Spleen (tissue), 11 donors: ENCODE results near the gene NOXO1. TPM values are rescaled to one million over a fixed set of nuclear protein-coding genes. Genes with fewer than 3 reads are reported as not detected.

Experiments
- DNase-seq: peaks from one replicate; pipeline ENCODE4 v3.0.0-alpha.2; 2020
- H3K27ac ChIP-seq, 8 donors: fragments of 200-600 bp; sonication (generic) in 7 of 8; 1 replicate in 4 of 8; 2 replicates in 4 of 8; pipeline versions ENCODE4 v1.5.0 to v1.8.0; 2016 to 2021; ENCODE audit warnings: inconsistent platforms in 4 of 8, mild to moderate bottlenecking in 4 of 8, moderate library complexity in 1 of 8
- H3K27me3 ChIP-seq, 7 donors: fragments of 200-600 bp; sonication (generic) in 6 of 7; replicated peaks in 1 of 7; 1 replicate in 4 of 7; 2 replicates in 3 of 7; pipeline versions ENCODE4 v1.5.0 to v1.8.0; 2016 to 2021; ENCODE audit warnings: inconsistent platforms in 3 of 7, mild to moderate bottlenecking in 1 of 7
- H3K36me3 ChIP-seq, 6 donors: fragments of 200-600 bp; sonication (generic) in 5 of 6; 1 replicate in 4 of 6; 2 replicates in 2 of 6; pipeline versions ENCODE4 v1.5.0 to v1.8.0; 2016 to 2021; ENCODE audit warnings: inconsistent platforms in 2 of 6
- H3K4me1 ChIP-seq, 6 donors: fragments of 200-600 bp; sonication (generic) in 5 of 6; 1 replicate in 3 of 6; 2 replicates in 3 of 6; pipeline versions ENCODE4 v1.5.0 to v1.8.0; 2016 to 2021; ENCODE audit warnings: inconsistent platforms in 3 of 6
- H3K4me3 ChIP-seq, 8 donors: fragments of 200-600 bp; sonication (generic) in 7 of 8; 1 replicate in 4 of 8; 2 replicates in 4 of 8; pipeline versions ENCODE4 v1.5.0 to v1.8.0; 2016 to 2021; ENCODE audit warnings: inconsistent platforms in 4 of 8, mild to moderate bottlenecking in 4 of 8, moderate library complexity in 2 of 8
- H3K9me3 ChIP-seq, 8 donors: fragments of 200-600 bp; sonication (generic) in 7 of 8; 1 replicate in 4 of 8; 2 replicates in 4 of 8; pipeline versions ENCODE4 v1.5.0 to v1.8.0; 2016 to 2021; ENCODE audit warnings: inconsistent platforms in 4 of 8
- CTCF ChIP-seq, 11 experiments: fragments of 200-600 bp in 7 of 11; fragments of 450-650 bp in 4 of 11; sonication (generic) in 4 of 11; IDR thresholded peaks in 8 of 11; conservative IDR thresholded peaks in 3 of 11; 1 replicate in 7 of 11; 2 replicates in 4 of 11; pipeline versions ENCODE4 v1.4.0 to v1.8.0; 2016 to 2021; ENCODE audit warnings: antibody characterized with exemption in 11 of 11, inconsistent platforms in 4 of 11, mild to moderate bottlenecking in 1 of 11
- POLR2A ChIP-seq, 3 donors: fragments of 450-650 bp; IDR thresholded peaks; one replicate each; pipeline ENCODE4 v1.5.1; 2017; ENCODE audit warnings: antibody characterized with exemption in 3 of 3, mild to moderate bottlenecking in 1 of 3
- POLR2AphosphoS5 ChIP-seq, 3 donors: sonication (generic); formaldehyde crosslinking; IDR thresholded peaks; one replicate each; pipeline ENCODE4 v1.5.1; 2017; ENCODE audit warnings: antibody characterized with exemption in 3 of 3
- WGBS, 5 donors: extraction: QIAGEN DNeasy Blood & Tissue Kit in 3 of 5; methylation state at CpG; one replicate each; pipeline versions ENCODE4 v1.1.5 to v1.1.7; 2013 to 2018; 5-methylcytosine and 5-hydroxymethylcytosine counted together
- intact Hi-C: fragments of 100-400 bp; cut with DNase I; formaldehyde crosslinking; loops from one replicate; pipeline ENCODE4 v1.15.0; 2023; ENCODE audit warnings: low total_unique reads
- polyA plus RNA-seq, 3 donors: library from polyadenylated mRNA; stranded (reverse); fragments of 200-250 nt; gene quantifications; one replicate each; pipeline ENCODE4 v1.2.1, GENCODE V29; 2013
- total RNA-seq, 7 donors: library from RNA; depleted of rRNA in 3 of 7; stranded (reverse); fragments of >200 nt in 3 of 7; fragmentation: NEBNext Ultra II Directional in 4 of 7; extraction: Animal tissue kit (Norgen Biotek cat#: 25700) in 4 of 7; gene quantifications; one replicate each; pipeline versions ENCODE4 v1.1.0 to v1.2.1, GENCODE V29; 2016 to 2021
- donor health status: healthy with polysubstance abuse.
- donor health status: DM: no; HTN: no; CAD: no; lungs with moderate emphysema.
- donor health status: DM: no; HTN: no; CAD: no.
- donor health status: Bipolar disorder and iron deficiency.
- donor health status: healthy.
- donor health status: DM: no; HTN: no; CAD: no.
- donor health status: DM: yes; HTN: yes; CAD: no.

The NOXO1 gene
- total and polyA plus RNA-seq, 10 donors: 0.30 to 1.4 (median 0.82) TPM; not detected in 4

GRCh38 chr16:1991135-1991551 lies 9.9 kb upstream of the NOXO1 start:
- WGBS, 5 donors: 0 to 8% (median 2%) methylated on average over 6 to 18 of the region's 18 CpGs
- Histone ChIP-seq H3K9me3 (peaks cover 0 to 5% (median 0%) of the 10 kb centered on the region in 8 donors), H3K27me3 (peaks cover 0 to 39% (median 23%) of the 10 kb centered on the region in 7 donors), H3K27ac (peak overlapping the region in 7 of 8 donors; percentile 70 to 93 (median 84)), H3K4me3 (peak overlapping the region in 7 of 8 donors; percentile 27 to 72 (median 38)), H3K36me3 (peaks cover 0 to 14% (median 8%) of the 10 kb centered on the region in 6 donors), H3K4me1 (peaks cover 11 to 47% (median 30%) of the 10 kb centered on the region in 6 donors)
- TF ChIP-seq POLR2AphosphoS5 (IDR thresholded peaks at IDR 0.05) (peak; percentile 33 to 83 (median 81)), CTCF (IDR thresholded peaks at IDR 0.05 in 8 of 11, conservative IDR thresholded peaks at IDR 0.05 in 3 of 11) (no peak), POLR2A (IDR thresholded peaks at IDR 0.05) (peak in 2 of 3 donors; percentile 6 to 14)
- peak; percentile 90 for DNase-seq
- intact Hi-C loops: no loop called here

GRCh38 chr16:1990351-1991134 lies 9.3 kb upstream of the NOXO1 start:
- H3K4me3 ChIP-seq: peak overlapping the region; percentile 16 to 72 (median 35)
- H3K4me1 ChIP-seq: peaks cover 11 to 50% (median 33%) of the 10 kb centered on the region in 6 donors
- H3K36me3 ChIP-seq: peaks cover 0 to 19% (median 14%) of the 10 kb centered on the region in 6 donors
- peak; percentile 90 for DNase-seq
- peaks cover 0 to 39% (median 23%) of the 10 kb centered on the region in 7 donors for H3K27me3 ChIP-seq
- H3K9me3 ChIP-seq: peaks cover 0 to 5% (median 0%) of the 10 kb centered on the region in 8 donors
- peak overlapping the region in 7 of 8 donors; percentile 27 to 93 (median 84) for H3K27ac ChIP-seq
- TF ChIP-seq POLR2AphosphoS5 (IDR thresholded peaks at IDR 0.05) (peak; percentile 31 to 61 (median 50)), POLR2A (IDR thresholded peaks at IDR 0.05) (no peak)
- WGBS, 5 donors: 1 to 4% (median 3%) methylated on average over 31 to 49 of the region's 50 CpGs
- intact Hi-C loops: no loop called here

GRCh38 chr16:1990101-1990350 lies 8.8 kb upstream of the NOXO1 start:
- peak overlapping the region in 7 of 8 donors; percentile 13 to 72 (median 36) for H3K4me3 ChIP-seq
- peaks cover 0 to 5% (median 0%) of the 10 kb centered on the region in 8 donors for H3K9me3 ChIP-seq
- TF ChIP-seq CTCF (IDR thresholded peaks at IDR 0.05 in 8 of 11, conservative IDR thresholded peaks at IDR 0.05 in 3 of 11): no peak
- no peak for TF ChIP-seq POLR2AphosphoS5 (IDR thresholded peaks at IDR 0.05)
- TF ChIP-seq POLR2A (IDR thresholded peaks at IDR 0.05): no peak
- WGBS, 5 donors: 0 to 2% (median 0%) methylated on average over 1 to 24 of the region's 25 CpGs
- peak overlapping the region in 4 of 8 donors; percentile 51 to 93 (median 88) for H3K27ac ChIP-seq
- peaks cover 0 to 23% (median 15%) of the 10 kb centered on the region in 6 donors for H3K36me3 ChIP-seq
- H3K27me3 ChIP-seq: peaks cover 0 to 39% (median 23%) of the 10 kb centered on the region in 7 donors
- H3K4me1 ChIP-seq: peaks cover 16 to 55% (median 38%) of the 10 kb centered on the region in 6 donors
- intact Hi-C loops: no loop called here
- DNase-seq: no peak

- H3K4me1 ChIP-seq: peaks cover 21 to 61% (median 44%) of the 10 kb centered on the region in 6 donors
- peaks cover 0 to 5% (median 0%) of the 10 kb centered on the region in 8 donors for H3K9me3 ChIP-seq
- WGBS, 5 donors: 9 to 16% (median 14%) methylated on average over 32 to 67 of the region's 67 CpGs
- H3K4me3 ChIP-seq: peak within 1 kb of the TSS; percentile 16 to 72 (median 35)
- peaks cover 0 to 23% (median 15%) of the 10 kb centered on the region in 6 donors for H3K36me3 ChIP-seq
- peaks cover 0 to 39% (median 23%) of the 10 kb centered on the region in 7 donors for H3K27me3 ChIP-seq
- H3K27ac ChIP-seq: peak within 1 kb of the TSS in 6 of 8 donors; percentile 27 to 93 (median 86)
- TF ChIP-seq CTCF (IDR thresholded peaks at IDR 0.05 in 8 of 11, conservative IDR thresholded peaks at IDR 0.05 in 3 of 11): no peak
- no peak for TF ChIP-seq POLR2A (IDR thresholded peaks at IDR 0.05)
- peak in 1 of 3 donors; percentile 31 for TF ChIP-seq POLR2AphosphoS5 (IDR thresholded peaks at IDR 0.05)
- intact Hi-C loops: no loop called here
- DNase-seq: no peak
These were observed 8.2 kb upstream of the NOXO1 start, which contains the start of gene SYNGR3 for GRCh38 chr16:1989209-1990100. SYNGR3 (plus strand) TSS chr16:1989970; CDS start chr16:1990103, 133 bp downstream.
